ENCODE measurements around the gene USP21.
A peak's percentile ranks its signal among the peaks of the same experiment; 100 is the strongest.

The USP21 gene

GRCh38 chr1:161127649-161128048, 31.7 kb upstream of the USP21 start:
- peaks cover 85% of the 10 kb centered on the region for H3K36me3 Mint-ChIP-seq (ENCODE audit: low read depth)
- peak overlapping the region; percentile 64 for H3K27ac Mint-ChIP-seq
- H3K9me3 Mint-ChIP-seq, result no peaks in the 10 kb centered on the region
- no peaks in the 10 kb centered on the region for H3K27me3 Mint-ChIP-seq
- peaks cover 84% of the 10 kb centered on the region for H3K4me1 Mint-ChIP-seq (ENCODE audit: low read depth)
- intact Hi-C loops (cut with micrococcal nuclease), result no loop called here
- no peak overlapping the region for H3K4me3 Mint-ChIP-seq

GRCh38 chr1:161128591-161129420, 30.5 kb upstream of the USP21 start:
- Mint-ChIP-seq H3K9me3 (no peaks in the 10 kb centered on the region), H3K4me1 (ENCODE audit: low read depth) (peaks cover 73% of the 10 kb centered on the region), H3K27me3 (no peaks in the 10 kb centered on the region), H3K36me3 (ENCODE audit: low read depth) (peaks cover 73% of the 10 kb centered on the region), H3K27ac (no peak overlapping the region), H3K4me3 (no peak overlapping the region)
- intact Hi-C loops (cut with micrococcal nuclease), result no loop called here

- no peaks in the 10 kb centered on the region for H3K9me3 Mint-ChIP-seq
- intact Hi-C loops (cut with micrococcal nuclease), result loop anchor here (10.0 kb wide), 1 partner anchor 85 kb away; the partner anchor contains the start of gene USF1
- H3K4me1 Mint-ChIP-seq (ENCODE audit: low read depth), result peaks cover 69% of the 10 kb centered on the region
- H3K27me3 Mint-ChIP-seq, result no peaks in the 10 kb centered on the region
- no peak overlapping the region for H3K27ac Mint-ChIP-seq
- H3K4me3 Mint-ChIP-seq, result no peak overlapping the region
- H3K36me3 Mint-ChIP-seq (ENCODE audit: low read depth), result peaks cover 65% of the 10 kb centered on the region
Observed at GRCh38 chr1:161130266-161130665, 29.0 kb upstream of the USP21 start.

- H3K36me3 Mint-ChIP-seq (ENCODE audit: low read depth), result peaks cover 52% of the 10 kb centered on the region
- intact Hi-C loops (cut with micrococcal nuclease), result loop anchor here (2.0 to 10.0 kb wide), 2 partner anchors 13 to 87 kb away; partner anchors contain the start of genes NIT1, PFDN2 and USF1
- no peak overlapping the region for H3K27ac Mint-ChIP-seq
- no peaks in the 10 kb centered on the region for H3K9me3 Mint-ChIP-seq
- no peaks in the 10 kb centered on the region for H3K27me3 Mint-ChIP-seq
- H3K4me1 Mint-ChIP-seq (ENCODE audit: low read depth), result peaks cover 68% of the 10 kb centered on the region
- H3K4me3 Mint-ChIP-seq, result no peak overlapping the region
Observed at GRCh38 chr1:161131523-161132409, 27.5 kb upstream of the USP21 start.

GRCh38 chr1:161132410-161133219, 26.7 kb upstream of the USP21 start, which contains the start of gene DEDD:
TSS of gene DEDD (minus strand) at chr1:161132667. CDS start at chr1:161124462, 8,205 bp downstream.
- H3K27me3 Mint-ChIP-seq, result no peaks in the 10 kb centered on the region
- H3K4me1 Mint-ChIP-seq (ENCODE audit: low read depth), result peaks cover 68% of the 10 kb centered on the region
- no peaks in the 10 kb centered on the region for H3K9me3 Mint-ChIP-seq
- H3K4me3 Mint-ChIP-seq, result no peak within 1 kb of the TSS
- H3K36me3 Mint-ChIP-seq (ENCODE audit: low read depth), result peaks cover 43% of the 10 kb centered on the region
- no peak within 1 kb of the TSS for H3K27ac Mint-ChIP-seq
- intact Hi-C loops (cut with micrococcal nuclease), result loop anchor here (2.0 to 10.0 kb wide), 2 partner anchors 14 to 88 kb away; partner anchors contain the start of genes NIT1, PFDN2 and USF1

GRCh38 chr1:161133220-161133740, 26.0 kb upstream of the USP21 start:
- H3K27me3 Mint-ChIP-seq, result no peaks in the 10 kb centered on the region
- intact Hi-C loops (cut with micrococcal nuclease), result loop anchor here (2.0 to 10.0 kb wide), 2 partner anchors 14 to 88 kb away; partner anchors contain the start of genes NIT1, PFDN2 and USF1
- H3K4me1 Mint-ChIP-seq (ENCODE audit: low read depth), result peaks cover 68% of the 10 kb centered on the region
- H3K36me3 Mint-ChIP-seq (ENCODE audit: low read depth), result peaks cover 37% of the 10 kb centered on the region
- no peak overlapping the region for H3K4me3 Mint-ChIP-seq
- no peak overlapping the region for H3K27ac Mint-ChIP-seq
- no peaks in the 10 kb centered on the region for H3K9me3 Mint-ChIP-seq

GRCh38 chr1:161137881-161138280, 21.4 kb upstream of the USP21 start:
- Mint-ChIP-seq H3K9me3 (no peaks in the 10 kb centered on the region), H3K27ac (peak overlapping the region; percentile 87), H3K27me3 (no peaks in the 10 kb centered on the region), H3K4me1 (ENCODE audit: low read depth) (peaks cover 45% of the 10 kb centered on the region), H3K36me3 (ENCODE audit: low read depth) (peaks cover 8% of the 10 kb centered on the region), H3K4me3 (no peak overlapping the region)
- intact Hi-C loops (cut with micrococcal nuclease), result loop anchor here (10.0 kb wide), 1 partner anchor 93 kb away; the partner anchor contains the start of gene USF1

- Mint-ChIP-seq H3K27ac (peak overlapping the region; percentile 87), H3K4me3 (no peak overlapping the region), H3K4me1 (ENCODE audit: low read depth) (peaks cover 45% of the 10 kb centered on the region), H3K36me3 (ENCODE audit: low read depth) (peaks cover 8% of the 10 kb centered on the region), H3K27me3 (no peaks in the 10 kb centered on the region), H3K9me3 (no peaks in the 10 kb centered on the region)
- intact Hi-C loops (cut with micrococcal nuclease), result loop anchor here (10.0 kb wide), 1 partner anchor 94 kb away; the partner anchor contains the start of gene USF1
Observed at GRCh38 chr1:161138431-161138830, 20.9 kb upstream of the USP21 start.

GRCh38 chr1:161139766-161140165, 19.5 kb upstream of the USP21 start:
- peaks cover 45% of the 10 kb centered on the region for H3K4me1 Mint-ChIP-seq (ENCODE audit: low read depth)
- H3K27ac Mint-ChIP-seq, result peak overlapping the region; percentile 87
- intact Hi-C loops (cut with micrococcal nuclease), result loop anchor here (1.0 to 10.0 kb wide), 3 partner anchors 68 to 142 kb away; partner anchors contain the start of gene USF1
- no peak overlapping the region for H3K4me3 Mint-ChIP-seq
- H3K27me3 Mint-ChIP-seq, result no peaks in the 10 kb centered on the region
- peaks cover 7% of the 10 kb centered on the region for H3K36me3 Mint-ChIP-seq (ENCODE audit: low read depth)
- H3K9me3 Mint-ChIP-seq, result no peaks in the 10 kb centered on the region

- intact Hi-C loops (cut with micrococcal nuclease), result no loop called here
Observed at GRCh38 chr1:161140755-161141400, 18.4 kb upstream of the USP21 start.

GRCh38 chr1:161145832-161146231, 13.5 kb upstream of the USP21 start:
- H3K4me1 Mint-ChIP-seq (ENCODE audit: low read depth), result peaks cover 9% of the 10 kb centered on the region
- no peaks in the 10 kb centered on the region for H3K9me3 Mint-ChIP-seq
- intact Hi-C loops (cut with micrococcal nuclease), result no loop called here
- no peaks in the 10 kb centered on the region for H3K27me3 Mint-ChIP-seq
- H3K36me3 Mint-ChIP-seq (ENCODE audit: low read depth), result no peaks in the 10 kb centered on the region
- no peak overlapping the region for H3K4me3 Mint-ChIP-seq
- no peak overlapping the region for H3K27ac Mint-ChIP-seq

More at GRCh38 chr1:161140755-161141400, 18.4 kb upstream of the USP21 start:
- no peaks in the 10 kb centered on the region for H3K27me3 Mint-ChIP-seq
- no peaks in the 10 kb centered on the region for H3K36me3 Mint-ChIP-seq (ENCODE audit: low read depth)
- no peak overlapping the region for H3K4me3 Mint-ChIP-seq
- H3K27ac Mint-ChIP-seq, result no peak overlapping the region
- H3K4me1 Mint-ChIP-seq (ENCODE audit: low read depth), result peaks cover 36% of the 10 kb centered on the region
- no peaks in the 10 kb centered on the region for H3K9me3 Mint-ChIP-seq

GRCh38 chr1:161153176-161153575, 6.1 kb upstream of the USP21 start:
- intact Hi-C loops (cut with micrococcal nuclease), result no loop called here
- peaks cover 34% of the 10 kb centered on the region for H3K36me3 Mint-ChIP-seq (ENCODE audit: low read depth)
- no peaks in the 10 kb centered on the region for H3K27me3 Mint-ChIP-seq
- no peaks in the 10 kb centered on the region for H3K9me3 Mint-ChIP-seq
- H3K27ac Mint-ChIP-seq, result peak overlapping the region; percentile 99
- H3K4me3 Mint-ChIP-seq, result peak overlapping the region; percentile 95
- peaks cover 15% of the 10 kb centered on the region for H3K4me1 Mint-ChIP-seq (ENCODE audit: low read depth)
